ENCODE data around the gene MSI2. TPM values are rescaled to one million over a fixed set of nuclear protein-coding genes. Genes with fewer than 3 reads are reported as not detected.
A peak's percentile ranks its signal among the peaks of the same experiment; 100 is the strongest.

MSI2 gene
- total and polyA plus RNA-seq, 2 donors (not counting 3 experiments of a cell fraction or from before 2014, with no cell fraction given), result 20.9 to 59.3 TPM

GRCh38 chr17:57523926-57524632 lies 267.8 kb downstream of the MSI2 start:
- Histone ChIP-seq H3K4me2 (ENCODE audit: insufficient read depth, low read length) (no peak overlapping the region), H3K27ac (ENCODE audit: insufficient read depth, low read depth, low read length) (no peak overlapping the region), H3K9me3 (replicated peaks; ENCODE audit: control insufficient read depth, insufficient read depth, low read length) (no peaks in the 10 kb centered on the region), H3K4me3 (replicated peaks in 1 of 3; ENCODE audit: insufficient read depth in 1 of 3, low read depth in 1 of 3, low read length in 3 of 3) (no peak overlapping the region), H4K20me1 (replicated peaks; ENCODE audit: control insufficient read depth, extremely low read depth, insufficient read depth, low read length) (no peaks in the 10 kb centered on the region), H3K9ac (replicated peaks; ENCODE audit: extremely low read depth, insufficient read depth, low read length) (no peak overlapping the region), H3K36me3 (ENCODE audit: control insufficient read depth in 2 of 2, extremely low read depth in 1 of 2, insufficient read depth in 2 of 2, low read length in 2 of 2) (no peaks in the 10 kb centered on the region), H3K4me1 (ENCODE audit: control insufficient read depth, extremely low read depth, insufficient read depth, low read length) (no peaks in the 10 kb centered on the region), H3K27me3 (ENCODE audit: control insufficient read depth in 2 of 2, insufficient read depth in 2 of 2, low read length in 2 of 2) (no peaks in the 10 kb centered on the region), H3K9me1 (replicated peaks; ENCODE audit: control insufficient read depth, extremely low read depth, insufficient read depth, low read length) (no peaks in the 10 kb centered on the region), H2AFZ (ENCODE audit: low read depth, low read length) (no peak overlapping the region), H3K79me2 (ENCODE audit: control insufficient read depth, insufficient read depth, low read length) (no peaks in the 10 kb centered on the region)
- TF ChIP-seq, protein P1, sequence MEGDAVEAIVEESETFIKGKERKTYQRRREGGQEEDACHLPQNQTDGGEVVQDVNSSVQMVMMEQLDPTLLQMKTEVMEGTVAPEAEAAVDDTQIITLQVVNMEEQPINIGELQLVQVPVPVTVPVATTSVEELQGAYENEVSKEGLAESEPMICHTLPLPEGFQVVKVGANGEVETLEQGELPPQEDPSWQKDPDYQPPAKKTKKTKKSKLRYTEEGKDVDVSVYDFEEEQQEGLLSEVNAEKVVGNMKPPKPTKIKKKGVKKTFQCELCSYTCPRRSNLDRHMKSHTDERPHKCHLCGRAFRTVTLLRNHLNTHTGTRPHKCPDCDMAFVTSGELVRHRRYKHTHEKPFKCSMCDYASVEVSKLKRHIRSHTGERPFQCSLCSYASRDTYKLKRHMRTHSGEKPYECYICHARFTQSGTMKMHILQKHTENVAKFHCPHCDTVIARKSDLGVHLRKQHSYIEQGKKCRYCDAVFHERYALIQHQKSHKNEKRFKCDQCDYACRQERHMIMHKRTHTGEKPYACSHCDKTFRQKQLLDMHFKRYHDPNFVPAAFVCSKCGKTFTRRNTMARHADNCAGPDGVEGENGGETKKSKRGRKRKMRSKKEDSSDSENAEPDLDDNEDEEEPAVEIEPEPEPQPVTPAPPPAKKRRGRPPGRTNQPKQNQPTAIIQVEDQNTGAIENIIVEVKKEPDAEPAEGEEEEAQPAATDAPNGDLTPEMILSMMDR (IDR thresholded peaks at IDR 0.05; ENCODE audit: extremely low read depth in 1 of 2, insufficient read depth in 1 of 2, low read depth in 1 of 2, low read length in 2 of 2), result no peak
- TF ChIP-seq POLR2AphosphoS5 (IDR thresholded peaks at IDR 0.05; ENCODE audit: insufficient read depth, low read depth, low read length) (no peak), MYC (IDR thresholded peaks at IDR 0.05; ENCODE audit: low read depth, low read length) (no peak)
- intact Hi-C loops (cut with micrococcal nuclease) (no loop called here), dilution Hi-C loops (cut with MboI; ENCODE audit: extremely low pct_ligation_motif_present, low sequenced_read_pairs) (no loop called here)
- CTCF ChIA-PET, result no interaction called here
- POLR2A ChIA-PET, result no interaction called here
- DNase-seq (ENCODE audit: low read depth, low spot score), result peak; percentile 4
- FAIRE-seq, result peak; percentile 56
- no TSS peak for BruUV-seq (replicated peaks)

- no peak overlapping the region for H2AFZ ChIP-seq (ENCODE audit: low read depth, low read length)
- no peaks in the 10 kb centered on the region for H3K4me1 ChIP-seq (ENCODE audit: control insufficient read depth, extremely low read depth, insufficient read depth, low read length)
- no peaks in the 10 kb centered on the region for H3K36me3 ChIP-seq (ENCODE audit: control insufficient read depth in 2 of 2, extremely low read depth in 1 of 2, insufficient read depth in 2 of 2, low read length in 2 of 2)
- H3K4me3 ChIP-seq (replicated peaks in 1 of 3; ENCODE audit: insufficient read depth in 1 of 3, low read depth in 1 of 3, low read length in 3 of 3), result no peak overlapping the region
- no peaks in the 10 kb centered on the region for H3K27me3 ChIP-seq (ENCODE audit: control insufficient read depth in 2 of 2, insufficient read depth in 2 of 2, low read length in 2 of 2)
- no peaks in the 10 kb centered on the region for H3K9me1 ChIP-seq (replicated peaks; ENCODE audit: control insufficient read depth, extremely low read depth, insufficient read depth, low read length)
- no peak for DNase-seq (ENCODE audit: low read depth, low spot score)
- ChIA-PET POLR2A (no interaction called here), CTCF (interaction anchor here (2.8 kb wide), 1 partner anchor 282 kb away, joined by 12 read pairs; no protein-coding TSS in a partner anchor)
- TF ChIP-seq MYC (IDR thresholded peaks at IDR 0.05; ENCODE audit: low read depth, low read length) (no peak), POLR2A (IDR thresholded peaks at IDR 0.05; ENCODE audit: low read depth, low read length) (no peak), JUN (IDR thresholded peaks at IDR 0.05; ENCODE audit: borderline replicate concordance, insufficient read depth, insufficient read length, low read depth) (no peak)
- TF ChIP-seq, protein P1 (IDR thresholded peaks at IDR 0.05; ENCODE audit: extremely low read depth in 1 of 2, insufficient read depth in 1 of 2, low read depth in 1 of 2, low read length in 2 of 2), result no peak
- H3K27ac ChIP-seq (ENCODE audit: insufficient read depth, low read depth, low read length), result no peak overlapping the region
- H3K9me3 ChIP-seq (replicated peaks; ENCODE audit: control insufficient read depth, insufficient read depth, low read length), result no peaks in the 10 kb centered on the region
- H3K9ac ChIP-seq (replicated peaks; ENCODE audit: extremely low read depth, insufficient read depth, low read length), result no peak overlapping the region
- no peak for FAIRE-seq
- no TSS peak for BruUV-seq (replicated peaks)
- no peak overlapping the region for H3K4me2 ChIP-seq (ENCODE audit: insufficient read depth, low read length)
- H4K20me1 ChIP-seq (replicated peaks; ENCODE audit: control insufficient read depth, extremely low read depth, insufficient read depth, low read length), result no peaks in the 10 kb centered on the region
- no peaks in the 10 kb centered on the region for H3K79me2 ChIP-seq (ENCODE audit: control insufficient read depth, insufficient read depth, low read length)
- dilution Hi-C loops (cut with MboI; ENCODE audit: extremely low pct_ligation_motif_present, low sequenced_read_pairs) (no loop called here), intact Hi-C loops (cut with micrococcal nuclease) (no loop called here)
Measured at GRCh38 chr17:57524839-57525568, 268.7 kb downstream of the MSI2 start.

Measured in endothelial cell of umbilical vein (primary cell).